ENCODE measurements around the gene MYCBP2.
"Not testable (repeated sequence)": the region's sequence is repeated elsewhere in the genome, so short reads cannot be mapped to it uniquely, and the experiment has no call there.

MYCBP2 gene

DNA sequence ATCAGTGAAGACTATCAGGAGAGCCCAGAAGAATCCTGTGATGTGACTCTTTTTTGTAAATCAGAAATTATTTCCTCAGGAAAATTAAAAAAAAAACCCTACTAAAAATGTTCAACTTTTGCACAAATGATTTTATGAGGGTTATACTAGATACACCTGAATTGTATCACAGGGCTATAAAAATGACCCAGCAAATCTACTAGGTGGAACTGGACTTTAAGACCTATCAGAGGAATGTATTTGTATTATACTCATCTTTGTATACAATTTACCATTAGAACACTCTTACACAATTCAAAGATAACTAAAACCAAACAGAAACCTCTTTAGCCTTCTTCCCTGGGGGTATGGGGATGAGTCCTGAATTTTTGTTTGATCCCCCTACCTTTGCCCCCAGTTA lies 307.1 kb downstream of the MYCBP2 start:
- TF ChIP-seq CTCF (conservative IDR thresholded peaks at IDR 0.05; ENCODE audit: low read depth, low read length) = no peak
- no peak for DNase-seq (ENCODE audit: low read depth)
- no peak overlapping the region for H3K4me3 ChIP-seq (ENCODE audit: low read length)

DNA sequence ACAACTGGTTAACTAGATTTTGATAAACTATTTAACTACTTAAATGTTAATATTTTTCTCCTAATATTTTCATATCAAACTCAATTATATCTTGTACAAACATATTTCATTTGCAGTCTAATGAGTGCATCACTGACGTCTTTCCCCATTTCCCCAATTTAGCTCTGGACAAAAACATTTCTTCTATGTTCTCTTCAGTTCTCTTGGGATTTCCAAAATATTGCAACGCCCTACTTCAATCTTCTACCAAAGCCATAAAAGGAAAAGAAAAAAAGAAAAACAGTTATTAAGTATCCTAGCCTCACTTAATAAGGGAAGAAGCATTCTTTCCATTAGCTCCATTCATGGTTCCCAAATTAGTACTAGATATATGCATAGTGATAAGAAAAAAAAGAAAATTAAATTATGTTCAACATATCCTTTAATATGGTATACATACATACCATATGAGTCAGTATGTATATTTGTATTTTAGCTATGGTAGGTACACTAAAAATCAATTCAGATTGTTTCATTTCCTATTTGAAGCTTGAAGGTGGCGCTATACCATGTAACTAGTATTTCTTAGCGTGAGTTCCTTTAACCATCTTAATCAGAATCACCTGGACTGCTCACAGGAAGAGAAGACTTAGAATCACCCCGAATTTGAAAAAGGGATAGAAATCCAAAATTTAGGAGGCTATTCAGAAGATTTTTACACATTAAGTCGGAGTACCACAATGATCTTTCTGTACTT lies 309.8 kb downstream of the MYCBP2 start:
- no peak for TF ChIP-seq CTCF (conservative IDR thresholded peaks at IDR 0.05; ENCODE audit: low read depth, low read length)
- DNase-seq (ENCODE audit: low read depth) = no peak
- no peak overlapping the region for H3K4me3 ChIP-seq (ENCODE audit: low read length)

GRCh38 chr13:77016251-77016812 lies 310.6 kb downstream of the MYCBP2 start:
- H3K4me3 ChIP-seq (ENCODE audit: low read length) = no peak overlapping the region
- no peak for TF ChIP-seq CTCF (conservative IDR thresholded peaks at IDR 0.05; ENCODE audit: low read depth, low read length)
- DNase-seq (ENCODE audit: low read depth) = no peak

GRCh38 chr13:77014906-77015685 lies 311.8 kb downstream of the MYCBP2 start:
- no peak for TF ChIP-seq CTCF (conservative IDR thresholded peaks at IDR 0.05; ENCODE audit: low read depth, low read length)
- no peak overlapping the region for H3K4me3 ChIP-seq (ENCODE audit: low read length)
- no peak for DNase-seq (ENCODE audit: low read depth)

DNA sequence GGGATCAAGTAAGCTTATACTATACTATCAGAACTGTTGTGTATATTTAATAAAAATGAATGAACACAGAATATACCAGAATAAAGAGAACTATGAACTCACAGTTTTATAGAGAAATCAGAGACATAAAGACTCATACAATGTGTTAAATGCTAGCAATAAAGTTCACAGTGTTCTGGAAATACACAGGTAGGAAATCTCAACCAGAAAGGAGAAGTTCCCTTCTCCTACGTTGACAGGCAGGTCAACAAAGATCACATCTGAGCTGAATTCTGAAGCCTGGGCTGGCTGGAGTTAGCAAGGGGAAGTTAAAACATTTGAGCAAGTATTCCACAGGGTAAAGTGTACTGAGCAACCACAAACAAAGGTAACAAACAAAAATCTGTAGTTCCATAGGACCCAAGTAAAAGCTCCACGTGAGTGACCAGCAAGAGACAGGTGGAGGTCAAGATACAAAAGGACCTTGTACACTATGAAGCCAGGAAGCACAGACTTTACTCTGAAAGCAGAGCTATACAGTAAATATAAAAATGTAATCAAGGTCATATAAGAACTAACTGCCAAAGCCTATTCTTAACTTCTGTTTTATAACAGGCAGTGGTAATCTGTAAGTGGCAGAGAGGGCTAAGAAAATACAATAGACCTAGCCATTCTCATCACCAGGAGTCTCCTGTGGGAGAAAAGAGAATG lies 312.9 kb downstream of the MYCBP2 start:
- no peak for TF ChIP-seq CTCF (conservative IDR thresholded peaks at IDR 0.05; ENCODE audit: low read depth, low read length)
- no peak overlapping the region for H3K4me3 ChIP-seq (ENCODE audit: low read length)
- no peak for DNase-seq (ENCODE audit: low read depth)

DNA sequence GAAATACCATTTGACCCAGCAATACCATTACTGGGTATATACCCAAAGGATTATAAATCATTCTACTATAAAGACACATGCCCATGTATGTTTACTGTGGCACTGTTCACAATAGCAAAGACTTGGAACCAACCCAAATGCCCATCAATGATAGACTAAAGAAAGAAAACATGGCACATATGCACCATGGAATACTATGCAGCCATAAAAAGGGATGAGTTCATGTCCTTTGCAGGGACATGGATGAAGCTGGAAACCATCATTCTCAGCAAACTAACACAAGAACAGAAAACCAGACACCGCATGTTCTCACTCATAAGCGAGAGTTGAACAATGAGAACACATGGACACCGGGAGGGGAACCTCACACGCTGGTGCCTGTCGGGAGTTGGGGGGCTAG lies 317.2 kb downstream of the MYCBP2 start:
- not testable (repeated sequence) for DNase-seq (ENCODE audit: low read depth)

DNA sequence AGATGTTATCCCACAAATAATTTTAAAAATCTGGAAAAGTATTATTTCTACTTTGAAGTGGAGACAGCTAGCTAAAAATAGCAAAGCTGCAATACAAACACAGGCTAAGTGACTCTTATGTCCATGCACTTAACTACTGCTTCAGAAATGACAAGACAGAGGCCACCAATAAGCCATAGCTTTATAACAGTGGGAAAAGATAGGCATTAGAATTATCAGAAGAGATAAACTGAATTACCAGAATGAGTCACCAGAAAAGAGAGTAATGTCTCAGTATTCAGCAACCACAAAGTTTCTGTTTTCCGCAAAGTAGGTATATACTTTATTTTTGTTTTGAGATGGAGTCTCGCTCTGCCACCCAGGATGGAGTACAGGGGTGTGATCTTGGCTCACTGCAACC lies 317.9 kb downstream of the MYCBP2 start:
- no peak overlapping the region for H3K4me3 ChIP-seq (ENCODE audit: low read length)
- no peak for TF ChIP-seq CTCF (conservative IDR thresholded peaks at IDR 0.05; ENCODE audit: low read depth, low read length)
- DNase-seq (ENCODE audit: low read depth) = no peak

More for the DNA sequence above, 317.2 kb downstream of the MYCBP2 start:
- H3K4me3 ChIP-seq (ENCODE audit: low read length) = not testable (repeated sequence)

- not testable (repeated sequence) for H3K4me3 ChIP-seq (ENCODE audit: low read length); DNase-seq (ENCODE audit: low read depth)
Observed at GRCh38 chr13:77008337-77008736, 318.6 kb downstream of the MYCBP2 start.
